ENCODE data around the gene AGPS.

DNA sequence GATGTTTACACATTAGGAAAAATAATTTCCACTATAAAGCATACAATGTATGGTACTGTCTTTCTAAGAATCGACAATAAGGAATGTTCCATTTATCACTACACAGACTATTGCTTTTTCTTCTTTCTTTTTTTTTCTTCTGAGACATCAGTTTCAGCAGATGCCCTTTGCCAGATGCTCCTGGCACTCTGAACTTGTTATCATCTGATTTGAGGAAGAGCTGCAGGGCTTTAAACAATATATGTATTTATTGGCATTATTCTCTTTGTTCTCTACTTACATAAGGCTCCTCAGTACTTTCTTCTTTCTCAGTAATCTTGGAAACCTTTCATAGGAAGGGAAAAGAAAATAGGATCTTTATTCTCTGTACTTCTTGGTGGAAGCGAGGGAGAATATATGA is 45.0 kb upstream of the AGPS start:
- no peak for TF ChIP-seq NFIC (IDR thresholded peaks at IDR 0.05; ENCODE audit: borderline replicate concordance)
- TF ChIP-seq SMC3 (IDR thresholded peaks at IDR 0.05; ENCODE audit: low read depth, low read length): no peak
- TF ChIP-seq, protein P1, sequence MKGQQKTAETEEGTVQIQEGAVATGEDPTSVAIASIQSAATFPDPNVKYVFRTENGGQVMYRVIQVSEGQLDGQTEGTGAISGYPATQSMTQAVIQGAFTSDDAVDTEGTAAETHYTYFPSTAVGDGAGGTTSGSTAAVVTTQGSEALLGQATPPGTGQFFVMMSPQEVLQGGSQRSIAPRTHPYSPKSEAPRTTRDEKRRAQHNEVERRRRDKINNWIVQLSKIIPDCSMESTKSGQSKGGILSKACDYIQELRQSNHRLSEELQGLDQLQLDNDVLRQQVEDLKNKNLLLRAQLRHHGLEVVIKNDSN (IDR thresholded peaks at IDR 0.05; ENCODE audit: borderline replicate concordance, low read depth): no peak
- no peak for TF ChIP-seq RFX5 (IDR thresholded peaks at IDR 0.05; ENCODE audit: low read length)
- TF ChIP-seq, protein P2, sequence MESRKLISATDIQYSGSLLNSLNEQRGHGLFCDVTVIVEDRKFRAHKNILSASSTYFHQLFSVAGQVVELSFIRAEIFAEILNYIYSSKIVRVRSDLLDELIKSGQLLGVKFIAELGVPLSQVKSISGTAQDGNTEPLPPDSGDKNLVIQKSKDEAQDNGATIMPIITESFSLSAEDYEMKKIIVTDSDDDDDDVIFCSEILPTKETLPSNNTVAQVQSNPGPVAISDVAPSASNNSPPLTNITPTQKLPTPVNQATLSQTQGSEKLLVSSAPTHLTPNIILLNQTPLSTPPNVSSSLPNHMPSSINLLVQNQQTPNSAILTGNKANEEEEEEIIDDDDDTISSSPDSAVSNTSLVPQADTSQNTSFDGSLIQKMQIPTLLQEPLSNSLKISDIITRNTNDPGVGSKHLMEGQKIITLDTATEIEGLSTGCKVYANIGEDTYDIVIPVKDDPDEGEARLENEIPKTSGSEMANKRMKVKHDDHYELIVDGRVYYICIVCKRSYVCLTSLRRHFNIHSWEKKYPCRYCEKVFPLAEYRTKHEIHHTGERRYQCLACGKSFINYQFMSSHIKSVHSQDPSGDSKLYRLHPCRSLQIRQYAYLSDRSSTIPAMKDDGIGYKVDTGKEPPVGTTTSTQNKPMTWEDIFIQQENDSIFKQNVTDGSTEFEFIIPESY (IDR thresholded peaks at IDR 0.05; ENCODE audit: borderline replicate concordance, low read depth): no peak
- no peak for TF ChIP-seq GABPA (IDR thresholded peaks at IDR 0.05; ENCODE audit: low read depth)
- TF ChIP-seq TAF1 (IDR thresholded peaks at IDR 0.05; ENCODE audit: borderline replicate concordance, low read depth, low read length): no peak
- TF ChIP-seq, protein P3, sequence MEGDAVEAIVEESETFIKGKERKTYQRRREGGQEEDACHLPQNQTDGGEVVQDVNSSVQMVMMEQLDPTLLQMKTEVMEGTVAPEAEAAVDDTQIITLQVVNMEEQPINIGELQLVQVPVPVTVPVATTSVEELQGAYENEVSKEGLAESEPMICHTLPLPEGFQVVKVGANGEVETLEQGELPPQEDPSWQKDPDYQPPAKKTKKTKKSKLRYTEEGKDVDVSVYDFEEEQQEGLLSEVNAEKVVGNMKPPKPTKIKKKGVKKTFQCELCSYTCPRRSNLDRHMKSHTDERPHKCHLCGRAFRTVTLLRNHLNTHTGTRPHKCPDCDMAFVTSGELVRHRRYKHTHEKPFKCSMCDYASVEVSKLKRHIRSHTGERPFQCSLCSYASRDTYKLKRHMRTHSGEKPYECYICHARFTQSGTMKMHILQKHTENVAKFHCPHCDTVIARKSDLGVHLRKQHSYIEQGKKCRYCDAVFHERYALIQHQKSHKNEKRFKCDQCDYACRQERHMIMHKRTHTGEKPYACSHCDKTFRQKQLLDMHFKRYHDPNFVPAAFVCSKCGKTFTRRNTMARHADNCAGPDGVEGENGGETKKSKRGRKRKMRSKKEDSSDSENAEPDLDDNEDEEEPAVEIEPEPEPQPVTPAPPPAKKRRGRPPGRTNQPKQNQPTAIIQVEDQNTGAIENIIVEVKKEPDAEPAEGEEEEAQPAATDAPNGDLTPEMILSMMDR (IDR thresholded peaks at IDR 0.05): no peak
- no peak for TF ChIP-seq POLR2AphosphoS5 (IDR thresholded peaks at IDR 0.05; ENCODE audit: low read depth, low read length)

Data from SK-N-SH (cell line).